ENCODE measurements around the gene GAD1. TPM values are rescaled to one million over a fixed set of nuclear protein-coding genes. Genes with fewer than 3 reads are reported as not detected.

Gene GAD1
- total and polyA plus RNA-seq, 10 of the 15 experiments (the other 5 are each of a cell fraction or from before 2014, with no cell fraction given): 0.04 to 3.4 (median 0.42) TPM

DNA sequence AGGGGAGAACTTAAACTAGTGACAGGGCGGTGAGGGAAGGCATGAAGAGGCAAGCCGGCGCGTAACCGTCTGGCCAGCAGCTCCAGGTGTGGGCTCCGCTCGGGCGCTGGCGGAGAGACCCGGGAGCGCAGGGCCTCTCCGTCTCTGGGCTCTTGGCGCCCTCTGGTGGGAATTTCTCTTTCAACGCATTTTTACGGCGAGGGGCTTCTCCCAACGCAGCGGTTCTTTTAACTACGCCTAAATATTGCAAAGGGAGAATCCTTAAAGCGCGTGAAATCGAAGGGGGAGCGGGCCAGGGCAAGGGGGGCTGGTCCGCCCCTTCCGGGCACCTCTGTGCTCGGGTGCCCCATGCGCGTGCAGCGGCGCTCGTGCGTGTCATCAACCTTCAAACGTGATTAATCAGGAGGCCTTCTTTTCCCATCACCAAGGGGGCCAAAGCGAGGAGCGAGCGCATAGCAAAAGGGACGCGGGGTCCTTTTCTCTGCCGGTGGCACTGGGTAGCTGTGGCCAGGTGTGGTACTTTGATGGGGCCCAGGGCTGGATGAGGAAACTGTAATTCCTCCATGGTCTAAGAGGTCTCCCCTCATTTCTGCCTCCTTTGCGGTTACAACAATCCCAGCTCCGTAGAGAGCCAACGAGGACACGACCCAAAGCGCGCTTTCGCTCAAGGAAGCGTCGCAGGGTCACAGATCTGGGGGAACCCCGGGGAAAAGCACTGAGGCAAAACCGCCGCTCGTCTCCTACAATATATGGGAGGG is 762 bp upstream of the GAD1 start (continued):
- TF ChIP-seq, protein P1, sequence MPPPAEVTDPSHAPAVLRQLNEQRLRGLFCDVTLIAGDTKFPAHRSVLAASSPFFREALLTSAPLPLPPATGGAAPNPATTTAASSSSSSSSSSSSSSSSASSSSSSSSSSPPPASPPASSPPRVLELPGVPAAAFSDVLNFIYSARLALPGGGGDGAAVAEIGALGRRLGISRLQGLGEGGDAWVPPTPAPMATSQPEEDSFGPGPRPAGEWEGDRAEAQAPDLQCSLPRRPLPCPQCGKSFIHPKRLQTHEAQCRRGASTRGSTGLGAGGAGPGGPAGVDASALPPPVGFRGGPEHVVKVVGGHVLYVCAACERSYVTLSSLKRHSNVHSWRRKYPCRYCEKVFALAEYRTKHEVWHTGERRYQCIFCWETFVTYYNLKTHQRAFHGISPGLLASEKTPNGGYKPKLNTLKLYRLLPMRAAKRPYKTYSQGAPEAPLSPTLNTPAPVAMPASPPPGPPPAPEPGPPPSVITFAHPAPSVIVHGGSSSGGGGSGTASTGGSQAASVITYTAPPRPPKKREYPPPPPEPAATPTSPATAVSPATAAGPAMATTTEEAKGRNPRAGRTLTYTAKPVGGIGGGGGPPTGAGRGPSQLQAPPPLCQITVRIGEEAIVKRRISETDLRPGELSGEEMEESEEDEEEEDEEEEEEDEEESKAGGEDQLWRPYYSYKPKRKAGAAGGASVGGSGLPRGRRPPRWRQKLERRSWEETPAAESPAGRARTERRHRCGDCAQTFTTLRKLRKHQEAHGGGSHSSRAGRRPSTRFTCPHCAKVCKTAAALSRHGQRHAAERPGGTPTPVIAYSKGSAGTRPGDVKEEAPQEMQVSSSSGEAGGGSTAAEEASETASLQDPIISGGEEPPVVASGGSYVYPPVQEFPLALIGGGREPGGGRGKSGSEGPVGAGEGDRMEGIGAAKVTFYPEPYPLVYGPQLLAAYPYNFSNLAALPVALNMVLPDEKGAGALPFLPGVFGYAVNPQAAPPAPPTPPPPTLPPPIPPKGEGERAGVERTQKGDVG (CRISPR knock-in tag; IDR thresholded peaks at IDR 0.05): no peak
- TF ChIP-seq CHD4 (IDR thresholded peaks at IDR 0.05): no peak
- no peak for TF ChIP-seq ESRRA (IDR thresholded peaks at IDR 0.05; ENCODE audit: low read length)
- TF ChIP-seq, protein P2, sequence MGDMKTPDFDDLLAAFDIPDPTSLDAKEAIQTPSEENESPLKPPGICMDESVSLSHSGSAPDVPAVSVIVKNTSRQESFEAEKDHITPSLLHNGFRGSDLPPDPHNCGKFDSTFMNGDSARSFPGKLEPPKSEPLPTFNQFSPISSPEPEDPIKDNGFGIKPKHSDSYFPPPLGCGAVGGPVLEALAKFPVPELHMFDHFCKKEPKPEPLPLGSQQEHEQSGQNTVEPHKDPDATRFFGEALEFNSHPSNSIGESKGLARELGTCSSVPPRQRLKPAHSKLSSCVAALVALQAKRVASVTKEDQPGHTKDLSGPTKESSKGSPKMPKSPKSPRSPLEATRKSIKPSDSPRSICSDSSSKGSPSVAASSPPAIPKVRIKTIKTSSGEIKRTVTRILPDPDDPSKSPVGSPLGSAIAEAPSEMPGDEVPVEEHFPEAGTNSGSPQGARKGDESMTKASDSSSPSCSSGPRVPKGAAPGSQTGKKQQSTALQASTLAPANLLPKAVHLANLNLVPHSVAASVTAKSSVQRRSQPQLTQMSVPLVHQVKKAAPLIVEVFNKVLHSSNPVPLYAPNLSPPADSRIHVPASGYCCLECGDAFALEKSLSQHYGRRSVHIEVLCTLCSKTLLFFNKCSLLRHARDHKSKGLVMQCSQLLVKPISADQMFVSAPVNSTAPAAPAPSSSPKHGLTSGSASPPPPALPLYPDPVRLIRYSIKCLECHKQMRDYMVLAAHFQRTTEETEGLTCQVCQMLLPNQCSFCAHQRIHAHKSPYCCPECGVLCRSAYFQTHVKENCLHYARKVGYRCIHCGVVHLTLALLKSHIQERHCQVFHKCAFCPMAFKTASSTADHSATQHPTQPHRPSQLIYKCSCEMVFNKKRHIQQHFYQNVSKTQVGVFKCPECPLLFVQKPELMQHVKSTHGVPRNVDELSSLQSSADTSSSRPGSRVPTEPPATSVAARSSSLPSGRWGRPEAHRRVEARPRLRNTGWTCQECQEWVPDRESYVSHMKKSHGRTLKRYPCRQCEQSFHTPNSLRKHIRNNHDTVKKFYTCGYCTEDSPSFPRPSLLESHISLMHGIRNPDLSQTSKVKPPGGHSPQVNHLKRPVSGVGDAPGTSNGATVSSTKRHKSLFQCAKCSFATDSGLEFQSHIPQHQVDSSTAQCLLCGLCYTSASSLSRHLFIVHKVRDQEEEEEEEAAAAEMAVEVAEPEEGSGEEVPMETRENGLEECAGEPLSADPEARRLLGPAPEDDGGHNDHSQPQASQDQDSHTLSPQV (IDR thresholded peaks at IDR 0.05): no peak
- TF ChIP-seq BRCA1 (IDR thresholded peaks at IDR 0.05; ENCODE audit: low read depth, low read length): no peak
- TF ChIP-seq CBX5 (IDR thresholded peaks at IDR 0.05; ENCODE audit: low read depth): no peak
- TF ChIP-seq, protein P3, sequence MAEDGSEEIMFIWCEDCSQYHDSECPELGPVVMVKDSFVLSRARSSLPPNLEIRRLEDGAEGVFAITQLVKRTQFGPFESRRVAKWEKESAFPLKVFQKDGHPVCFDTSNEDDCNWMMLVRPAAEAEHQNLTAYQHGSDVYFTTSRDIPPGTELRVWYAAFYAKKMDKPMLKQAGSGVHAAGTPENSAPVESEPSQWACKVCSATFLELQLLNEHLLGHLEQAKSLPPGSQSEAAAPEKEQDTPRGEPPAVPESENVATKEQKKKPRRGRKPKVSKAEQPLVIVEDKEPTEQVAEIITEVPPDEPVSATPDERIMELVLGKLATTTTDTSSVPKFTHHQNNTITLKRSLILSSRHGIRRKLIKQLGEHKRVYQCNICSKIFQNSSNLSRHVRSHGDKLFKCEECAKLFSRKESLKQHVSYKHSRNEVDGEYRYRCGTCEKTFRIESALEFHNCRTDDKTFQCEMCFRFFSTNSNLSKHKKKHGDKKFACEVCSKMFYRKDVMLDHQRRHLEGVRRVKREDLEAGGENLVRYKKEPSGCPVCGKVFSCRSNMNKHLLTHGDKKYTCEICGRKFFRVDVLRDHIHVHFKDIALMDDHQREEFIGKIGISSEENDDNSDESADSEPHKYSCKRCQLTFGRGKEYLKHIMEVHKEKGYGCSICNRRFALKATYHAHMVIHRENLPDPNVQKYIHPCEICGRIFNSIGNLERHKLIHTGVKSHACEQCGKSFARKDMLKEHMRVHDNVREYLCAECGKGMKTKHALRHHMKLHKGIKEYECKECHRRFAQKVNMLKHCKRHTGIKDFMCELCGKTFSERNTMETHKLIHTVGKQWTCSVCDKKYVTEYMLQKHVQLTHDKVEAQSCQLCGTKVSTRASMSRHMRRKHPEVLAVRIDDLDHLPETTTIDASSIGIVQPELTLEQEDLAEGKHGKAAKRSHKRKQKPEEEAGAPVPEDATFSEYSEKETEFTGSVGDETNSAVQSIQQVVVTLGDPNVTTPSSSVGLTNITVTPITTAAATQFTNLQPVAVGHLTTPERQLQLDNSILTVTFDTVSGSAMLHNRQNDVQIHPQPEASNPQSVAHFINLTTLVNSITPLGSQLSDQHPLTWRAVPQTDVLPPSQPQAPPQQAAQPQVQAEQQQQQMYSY (CRISPR knock-in tag; IDR thresholded peaks at IDR 0.05): no peak
- TF ChIP-seq PKNOX1 (IDR thresholded peaks at IDR 0.05): no peak
- TF ChIP-seq POLR2AphosphoS2 (IDR thresholded peaks at IDR 0.05; ENCODE audit: low read depth, low read length): no peak
- no peak for TF ChIP-seq GATAD2B (conservative IDR thresholded peaks at IDR 0.05; ENCODE audit: low read depth)
- TF ChIP-seq BMI1 (IDR thresholded peaks at IDR 0.05; ENCODE audit: borderline replicate concordance): no peak
- TF ChIP-seq SIN3A (IDR thresholded peaks at IDR 0.05; ENCODE audit: low read depth, low read length): no peak
- TF ChIP-seq ZBTB11 (CRISPR knock-in tag; IDR thresholded peaks at IDR 0.05): no peak
